Renal pelvis (tissue), 4 donors: Measurements from ENCODE around the gene KCNK7. TPM values are rescaled to one million over a fixed set of nuclear protein-coding genes. Genes with fewer than 3 reads are reported as not detected.

Experiments used
- DNase-seq: peaks from one replicate; pipeline ENCODE4 v3.0.0-alpha.2; 2013
- polyA plus RNA-seq, 3 donors: library from polyadenylated mRNA; unstranded; fragments of 120-200 nt; gene quantifications; one replicate each; pipeline ENCODE4 v1.2.1, GENCODE V29; 2013; ENCODE audit not compliant: insufficient read length in 3 of 3

KCNK7 gene
- polyA plus RNA-seq, 3 donors, result 0.21 to 0.27 (median 0.27) TPM

- no peak for DNase-seq
These were observed 16.4 kb upstream of the KCNK7 start for GRCh38 chr11:65611758-65612603.

- DNase-seq, result no peak
These were observed 15.6 kb upstream of the KCNK7 start for GRCh38 chr11:65611028-65611757.

- no peak for DNase-seq
These were observed 14.8 kb upstream of the KCNK7 start for GRCh38 chr11:65610404-65610803.

GRCh38 chr11:65609665-65610064 is 14.1 kb upstream of the KCNK7 start:
- no peak for DNase-seq

GRCh38 chr11:65609229-65609628 is 13.6 kb upstream of the KCNK7 start:
- no peak for DNase-seq

- DNase-seq, result no peak
These were observed 12.2 kb upstream of the KCNK7 start for GRCh38 chr11:65607614-65608426.

- DNase-seq, result peak; percentile 97
These were observed 11.4 kb upstream of the KCNK7 start for GRCh38 chr11:65606876-65607613.

- DNase-seq, result no peak
These were observed 8.7 kb upstream of the KCNK7 start for GRCh38 chr11:65604258-65604657.

- DNase-seq, result no peak
These were observed 4.3 kb upstream of the KCNK7 start for GRCh38 chr11:65599955-65600246.

GRCh38 chr11:65599216-65599954 is 3.8 kb upstream of the KCNK7 start:
- no peak for DNase-seq

- no peak for DNase-seq
These were observed 2.7 kb upstream of the KCNK7 start for GRCh38 chr11:65598258-65598699.

- DNase-seq, result no peak
These were observed 920 bp upstream of the KCNK7 start for GRCh38 chr11:65596520-65596919.

GRCh38 chr11:65595131-65595530 is 469 bp downstream of the KCNK7 start:
- no peak for DNase-seq

- DNase-seq, result no peak
These were observed 1.8 kb downstream of the KCNK7 start for GRCh38 chr11:65593518-65594414.

- no peak for DNase-seq
These were observed 2.6 kb downstream of the KCNK7 start for GRCh38 chr11:65592858-65593517.

GRCh38 chr11:65591939-65592857 is 3.4 kb downstream of the KCNK7 start:
- no peak for DNase-seq

- DNase-seq, result no peak
These were observed 5.3 kb downstream of the KCNK7 start for GRCh38 chr11:65590240-65590738.
